ENCODE results near the gene LMAN2.
A peak's percentile ranks its signal among the peaks of the same experiment; 100 is the strongest.

LMAN2 gene

DNA sequence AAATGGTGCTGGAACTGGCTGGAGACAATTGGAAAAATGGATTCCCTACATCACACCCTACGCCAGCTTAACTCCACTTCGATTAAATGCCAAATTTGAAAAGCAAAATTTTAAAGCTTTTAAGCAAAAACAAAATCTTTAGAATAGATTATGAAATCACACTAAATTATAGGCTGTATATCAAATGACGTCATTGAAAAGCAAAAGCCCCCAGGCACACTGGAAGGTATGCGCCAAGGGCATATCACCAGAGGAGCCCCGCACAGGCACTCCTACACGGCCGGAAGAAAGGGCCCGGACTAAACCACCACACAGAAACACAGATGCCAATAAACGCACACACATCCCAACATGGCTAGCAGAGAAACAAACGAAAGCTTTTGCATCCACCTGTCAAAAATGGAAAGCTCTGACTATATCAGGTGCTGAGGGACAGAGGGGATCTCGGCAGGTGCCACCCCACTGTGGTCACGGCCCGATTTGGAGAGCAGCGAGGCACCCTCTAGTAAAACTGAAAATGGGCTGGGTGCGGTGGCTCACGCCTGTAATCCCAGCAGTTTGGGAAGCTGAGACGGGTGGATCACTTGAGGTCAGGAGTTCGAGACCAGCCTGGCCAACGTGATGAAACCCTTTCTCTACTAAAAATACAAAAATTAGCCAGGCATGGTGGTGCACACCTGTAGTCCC is 22.8 kb downstream of the LMAN2 start:
- no peak for DNase-seq (ENCODE audit: low read depth, low spot score)

GRCh38 chr5:177327539-177328522 is 23.6 kb downstream of the LMAN2 start:
- no peak for DNase-seq (ENCODE audit: low read depth, low spot score)

GRCh38 chr5:177325868-177326381 is 25.5 kb downstream of the LMAN2 start:
- DNase-seq (ENCODE audit: low read depth, low spot score), result no peak

- DNase-seq (ENCODE audit: low read depth, low spot score), result no peak
Measured at GRCh38 chr5:177320879-177321278, 30.6 kb downstream of the LMAN2 start.

GRCh38 chr5:177319913-177320588 is 31.4 kb downstream of the LMAN2 start:
- no peak for DNase-seq (ENCODE audit: low read depth, low spot score)

- DNase-seq (ENCODE audit: low read depth, low spot score), result peak; percentile 78
Measured at GRCh38 chr5:177317959-177318377, 33.5 kb downstream of the LMAN2 start.

DNA sequence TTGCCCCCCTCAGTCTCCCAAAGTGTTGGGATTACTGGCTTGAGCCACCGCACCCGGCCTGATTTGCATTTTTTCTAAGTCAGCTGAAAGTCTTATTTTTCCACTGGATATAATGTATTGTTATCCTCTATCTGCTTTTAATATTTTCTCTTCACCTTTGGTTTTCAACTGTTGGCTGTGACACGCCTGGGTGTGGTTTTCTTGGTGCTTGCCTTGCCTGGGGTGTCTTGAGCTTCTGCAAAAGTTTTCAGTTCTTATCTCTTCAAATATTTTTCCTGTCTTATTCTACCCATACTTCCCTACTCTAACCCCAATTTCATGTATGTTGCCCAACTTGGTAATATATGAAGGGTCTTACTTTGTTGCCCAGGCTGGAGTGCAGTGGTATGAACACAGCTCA is 35.5 kb downstream of the LMAN2 start:
- no peak for DNase-seq (ENCODE audit: low read depth, low spot score)

DNA sequence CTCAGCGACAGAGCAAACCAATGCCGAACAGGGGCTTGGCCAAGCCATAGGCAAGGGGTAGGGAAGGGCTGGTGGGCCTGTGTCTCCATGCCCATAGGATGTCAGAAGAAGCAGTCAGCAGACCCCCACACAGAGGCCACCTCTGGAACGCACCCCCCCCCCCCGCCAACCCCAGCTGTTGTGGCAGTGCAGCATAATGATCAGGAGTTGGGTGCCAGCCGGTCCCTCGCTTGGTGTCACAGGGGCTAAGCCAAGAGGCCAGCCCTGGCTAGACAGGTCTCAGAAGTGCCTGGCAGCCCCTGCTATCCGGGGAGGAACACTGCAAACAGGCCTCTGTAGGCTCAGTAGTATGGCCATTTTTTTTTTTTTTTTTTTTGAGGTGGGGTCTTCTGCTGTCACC is 36.1 kb downstream of the LMAN2 start:
- no peak for DNase-seq (ENCODE audit: low read depth, low spot score)

DNA sequence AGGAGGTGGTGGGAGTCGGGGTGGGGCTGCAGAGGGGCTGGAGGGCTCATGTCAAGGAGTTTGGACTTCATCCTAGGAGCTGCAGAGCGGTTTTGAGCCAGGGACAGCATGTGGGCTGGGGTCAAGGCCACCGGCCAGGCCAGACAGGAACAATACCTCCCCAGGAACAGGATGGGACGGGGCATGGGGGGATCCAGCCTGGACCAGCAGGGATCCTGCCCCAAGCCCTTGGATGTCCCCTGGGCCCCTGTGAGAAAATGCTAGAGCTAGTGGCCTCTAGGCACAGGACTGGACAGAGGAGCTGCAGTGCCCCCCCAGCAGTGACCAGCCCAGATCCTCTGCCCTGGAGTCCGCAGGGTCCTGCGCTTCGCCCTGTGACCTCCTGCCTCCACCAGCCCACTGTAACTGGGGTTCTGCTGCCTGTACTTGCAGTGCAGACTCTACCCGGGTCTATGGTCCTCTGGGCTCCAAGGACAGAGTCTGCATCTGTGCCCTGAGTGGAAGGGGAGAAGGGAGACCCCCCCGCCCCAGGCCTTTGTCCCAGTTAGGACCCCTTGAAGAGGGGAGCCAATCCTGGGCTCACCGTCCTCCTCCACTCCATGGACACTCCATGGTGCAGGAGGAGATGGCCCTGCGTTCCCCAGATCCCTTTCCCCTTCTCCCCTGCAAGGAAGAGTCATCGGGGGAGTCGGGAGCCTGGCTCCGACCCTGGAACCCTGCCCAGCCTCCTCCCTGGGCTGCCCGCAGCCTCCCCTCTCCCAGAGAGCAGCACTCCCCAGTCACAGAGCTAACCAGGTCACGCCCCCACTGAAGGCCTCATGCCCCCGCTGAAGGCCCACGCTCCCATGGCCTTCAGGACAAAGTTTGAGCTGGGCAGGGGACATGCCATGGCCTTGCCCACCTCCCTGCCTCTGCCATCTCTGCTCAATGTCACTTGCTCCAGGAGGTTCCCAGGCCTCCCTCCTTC is 36.8 kb downstream of the LMAN2 start:
- DNase-seq (ENCODE audit: low read depth, low spot score), result no peak

DNA sequence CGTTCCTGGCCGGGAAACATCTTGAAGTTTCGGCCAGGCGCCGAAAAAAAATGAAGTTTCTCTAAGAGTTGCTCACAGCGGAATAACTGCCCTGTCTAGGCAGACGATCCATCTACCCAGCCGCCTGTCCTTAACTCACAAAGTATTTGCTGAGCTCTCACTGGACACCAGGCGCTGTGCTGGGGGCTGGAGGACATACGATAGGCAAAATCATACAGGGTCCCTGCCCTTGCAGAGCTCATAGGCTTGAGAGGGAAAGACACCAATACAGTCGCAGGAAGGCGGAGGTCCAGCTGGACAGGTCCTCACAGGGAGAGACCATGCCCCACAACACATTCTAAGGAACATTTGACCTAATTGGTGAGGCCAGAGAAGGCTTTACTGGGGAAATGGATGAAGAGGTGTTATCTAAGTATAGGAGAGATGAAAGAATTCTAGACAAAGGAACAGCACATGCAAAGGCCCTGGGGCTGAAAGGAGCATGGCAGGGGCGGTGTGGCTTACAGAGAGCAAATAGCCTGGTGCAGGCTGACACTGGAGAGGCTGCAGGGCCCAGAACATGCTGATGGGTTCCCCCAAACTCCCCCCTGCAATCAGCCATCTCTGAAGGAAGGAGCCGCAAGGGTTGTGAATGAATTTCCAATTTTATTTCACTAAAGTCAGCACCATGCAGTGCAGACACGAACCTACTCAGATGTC is 37.8 kb downstream of the LMAN2 start:
- DNase-seq (ENCODE audit: low read depth, low spot score), result no peak

DNA sequence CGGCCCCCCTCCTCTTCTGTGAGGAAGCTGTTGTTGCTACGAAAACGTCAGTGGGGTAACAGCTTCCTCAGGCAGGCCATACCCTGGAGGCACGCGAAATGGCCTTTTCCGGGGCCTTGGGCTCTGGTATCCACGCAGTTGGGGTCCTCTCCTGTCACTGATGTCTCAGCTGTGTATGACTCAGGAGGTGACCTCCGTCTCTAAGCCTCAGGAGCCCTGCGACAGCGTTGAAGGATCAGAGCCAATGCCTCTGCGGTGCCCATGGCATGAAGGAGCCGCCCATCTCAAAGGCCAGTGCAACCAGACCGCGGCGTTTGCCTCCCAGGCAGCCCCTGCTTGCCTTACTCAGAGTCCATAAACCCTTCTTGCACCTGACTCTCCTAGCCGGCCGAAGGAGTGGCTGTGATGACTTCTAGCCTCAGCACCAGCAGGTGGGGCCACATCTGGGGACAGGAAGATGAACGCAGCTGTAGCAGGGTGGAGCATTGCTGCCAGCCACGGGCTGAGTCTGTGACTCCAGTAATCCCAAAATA is 38.8 kb downstream of the LMAN2 start:
- DNase-seq (ENCODE audit: low read depth, low spot score), result peak; percentile 82

GRCh38 chr5:177311723-177312648 is 39.5 kb downstream of the LMAN2 start, which contains the start of gene MXD3:
MXD3 (minus strand) TSS chr5:177311898; CDS start chr5:177311830, 68 bp downstream.
- DNase-seq (ENCODE audit: low read depth, low spot score), result peak; percentile 99

GRCh38 chr5:177311392-177311722 is 40.1 kb downstream of the LMAN2 start:
- DNase-seq (ENCODE audit: low read depth, low spot score), result no peak

DNA sequence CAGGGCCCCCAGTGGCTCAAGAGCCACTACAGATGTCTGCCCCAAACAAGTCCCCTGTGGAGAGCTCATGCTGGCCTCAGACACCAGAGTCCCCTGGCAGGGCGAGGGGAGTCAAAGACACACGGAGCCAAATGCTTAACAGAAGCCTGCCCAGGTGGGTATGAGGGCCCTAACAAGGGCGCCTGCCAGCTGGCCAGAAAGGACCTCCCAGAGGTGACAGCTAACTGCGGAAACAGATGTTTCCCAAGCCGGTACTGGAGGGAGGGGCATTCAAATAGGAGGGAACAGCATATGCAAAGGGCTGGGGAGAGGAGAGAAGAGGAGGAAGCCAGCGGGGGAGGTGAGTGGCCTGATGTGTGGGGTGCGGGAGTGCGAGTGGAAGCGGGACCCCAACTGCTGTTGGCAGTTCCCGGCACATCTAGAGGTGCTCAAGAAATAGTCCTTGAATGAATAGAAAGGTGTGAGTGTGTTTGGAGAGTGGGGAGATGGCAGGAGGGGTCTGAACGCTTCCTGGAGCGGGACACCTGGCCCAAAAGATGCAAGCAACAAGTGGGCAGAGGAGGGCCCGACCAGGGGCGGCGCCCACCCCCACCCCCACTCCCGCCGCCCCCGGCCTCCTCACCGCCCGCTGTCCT is 40.6 kb downstream of the LMAN2 start:
- DNase-seq (ENCODE audit: low read depth, low spot score), result peak; percentile 39

DNA sequence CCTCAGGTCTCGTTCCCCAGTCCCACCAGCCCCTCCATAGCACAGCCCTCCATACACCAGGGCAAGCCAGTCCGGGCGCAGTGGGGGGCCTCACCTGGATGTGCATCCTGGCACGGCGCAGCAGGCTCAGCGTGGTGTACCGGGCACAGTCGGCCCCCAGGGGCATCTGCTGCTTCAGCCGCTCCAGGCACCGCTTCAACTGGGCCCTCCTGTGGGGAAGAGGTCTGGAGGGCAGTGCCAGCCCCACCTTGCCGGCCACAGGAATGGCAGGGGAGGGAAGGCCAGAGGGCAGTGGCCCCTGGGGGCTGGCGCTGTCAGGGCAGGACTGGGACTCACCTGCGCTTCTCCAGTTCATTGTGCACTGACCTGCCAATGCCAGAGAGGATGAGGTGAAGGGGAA is 41.1 kb downstream of the LMAN2 start:
- DNase-seq (ENCODE audit: low read depth, low spot score), result no peak

DNA sequence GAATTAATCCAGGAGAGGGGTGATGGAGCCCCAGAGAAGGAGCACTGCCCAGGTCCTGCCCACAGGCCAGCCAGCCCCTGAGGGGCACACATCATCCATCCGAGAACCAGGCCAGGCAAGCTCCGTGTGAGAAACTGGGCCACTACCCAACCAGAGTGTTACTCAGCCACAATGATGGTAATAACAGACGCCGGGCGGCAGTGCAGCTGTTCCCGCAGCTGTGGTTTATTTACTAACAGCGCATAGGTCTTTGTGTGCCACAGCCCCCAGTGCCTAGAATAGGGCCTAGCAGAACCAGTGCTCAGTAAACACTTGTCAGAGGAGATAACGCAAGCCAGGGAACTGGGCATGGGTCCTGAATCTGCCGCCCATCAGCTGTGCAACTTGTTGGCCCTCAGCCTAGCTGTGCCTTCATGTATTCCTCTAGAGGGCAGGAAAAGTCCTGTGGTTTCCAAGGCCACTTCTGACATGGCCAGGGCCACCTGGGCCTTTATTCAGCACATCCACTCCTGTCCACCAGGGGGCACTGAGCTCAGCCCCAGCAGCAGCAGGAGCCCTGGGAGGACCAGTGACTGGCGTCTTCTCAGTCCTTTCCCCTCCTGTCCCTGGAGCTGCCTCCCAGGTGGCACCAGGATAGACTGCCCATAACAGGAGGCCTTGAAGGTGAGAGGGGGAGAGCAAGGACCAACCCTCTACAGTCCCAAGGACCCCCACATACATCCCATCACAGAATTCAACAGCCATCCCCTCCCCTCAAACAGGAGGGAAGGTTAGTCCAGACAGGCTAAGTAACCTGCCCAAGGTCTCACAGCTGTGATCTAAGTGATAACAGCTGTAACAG is 41.9 kb downstream of the LMAN2 start:
- peak; percentile 97 for DNase-seq (ENCODE audit: low read depth, low spot score)

DNA sequence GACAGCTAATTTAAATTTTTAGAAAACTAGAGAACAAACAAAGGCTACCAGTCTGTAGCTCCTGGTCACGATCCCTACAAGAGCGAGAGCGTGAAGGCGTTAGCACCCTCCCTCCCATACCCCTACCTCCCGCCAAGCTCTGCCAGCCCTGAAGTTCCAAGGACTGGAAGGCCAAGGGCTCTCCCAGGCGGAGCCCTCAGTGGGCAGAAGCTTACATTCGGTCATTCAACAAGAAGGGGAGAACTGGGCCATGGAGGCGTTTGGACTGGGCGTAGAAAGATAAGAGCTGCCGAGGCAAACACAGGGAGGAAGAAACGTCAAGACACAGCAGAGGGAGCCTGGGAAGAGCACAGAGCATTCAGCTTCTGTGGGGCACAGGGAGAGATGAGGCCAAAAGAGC is 42.7 kb downstream of the LMAN2 start:
- DNase-seq (ENCODE audit: low read depth, low spot score), result no peak

All from ELF-1 (cell line).